GM04504 (cell line): ENCODE measurements around the gene GTF2IRD1.
"Not testable (repeated sequence)": the region's sequence is repeated elsewhere in the genome, so short reads cannot be mapped to it uniquely, and the experiment has no call there.

Source experiments
- DNase-seq: peaks from one replicate; pipeline ENCODE4 v3.0.0-alpha.2; 2012; ENCODE audit warnings: low read depth

Gene GTF2IRD1

GRCh38 chr7:74453322-74454011, at the start of gene GTF2IRD1:
GTF2IRD1 (plus strand) TSS chr7:74453906; CDS start chr7:74508081, 54,175 bp downstream.
- DNase-seq, result no peak

- DNase-seq, result no peak
These were observed 49.4 kb upstream of the GTF2IRD1 start for GRCh38 chr7:74404388-74404700.

GRCh38 chr7:74404741-74405140, 49.0 kb upstream of the GTF2IRD1 start:
- no peak for DNase-seq

- no peak for DNase-seq
These were observed 48.4 kb upstream of the GTF2IRD1 start for GRCh38 chr7:74405191-74405898.

- no peak for DNase-seq
These were observed 47.7 kb upstream of the GTF2IRD1 start for GRCh38 chr7:74405899-74406512.

GRCh38 chr7:74407958-74408357, 45.7 kb upstream of the GTF2IRD1 start:
- DNase-seq, result no peak

- DNase-seq, result no peak
These were observed 44.1 kb upstream of the GTF2IRD1 start for GRCh38 chr7:74409571-74409970.

- DNase-seq, result no peak
These were observed 42.9 kb upstream of the GTF2IRD1 start for GRCh38 chr7:74410772-74411171.

GRCh38 chr7:74411571-74411970, 42.1 kb upstream of the GTF2IRD1 start:
- DNase-seq, result not testable (repeated sequence)

GRCh38 chr7:74412056-74412455, 41.6 kb upstream of the GTF2IRD1 start:
- no peak for DNase-seq

- no peak for DNase-seq
These were observed 41.1 kb upstream of the GTF2IRD1 start for GRCh38 chr7:74412603-74413002.

GRCh38 chr7:74414595-74415333, 38.9 kb upstream of the GTF2IRD1 start:
- not testable (repeated sequence) for DNase-seq

- DNase-seq, result peak; percentile 28
These were observed 36.2 kb upstream of the GTF2IRD1 start for GRCh38 chr7:74417419-74417971.

- DNase-seq, result no peak
These were observed 35.6 kb upstream of the GTF2IRD1 start for GRCh38 chr7:74418076-74418475.

GRCh38 chr7:74418538-74418937, 35.2 kb upstream of the GTF2IRD1 start:
- DNase-seq, result no peak

- DNase-seq, result not testable (repeated sequence)
These were observed 34.5 kb upstream of the GTF2IRD1 start for GRCh38 chr7:74419232-74419631.

GRCh38 chr7:74420006-74420405, 33.7 kb upstream of the GTF2IRD1 start:
- no peak for DNase-seq

- DNase-seq, result no peak
These were observed 29.3 kb upstream of the GTF2IRD1 start for GRCh38 chr7:74424291-74424880.

GRCh38 chr7:74428023-74428422, 25.7 kb upstream of the GTF2IRD1 start:
- DNase-seq, result no peak

GRCh38 chr7:74429153-74429747, 24.5 kb upstream of the GTF2IRD1 start:
- no peak for DNase-seq

GRCh38 chr7:74430409-74430808, 23.3 kb upstream of the GTF2IRD1 start:
- not testable (repeated sequence) for DNase-seq
